Bronchial epithelial cell (primary cell): ENCODE data around the gene SOX11. TPM values are rescaled to one million over a fixed set of nuclear protein-coding genes. Genes with fewer than 3 reads are reported as not detected.

Source experiments
- DNase-seq: peaks from one replicate; pipeline ENCODE4 v3.0.0-alpha.2; 2010; ENCODE audit warnings: low read depth
- FAIRE-seq: peaks from 2 replicates; lab custom pipeline; 2011; peaks lifted over from hg19 to GRCh38; lab: Jason Lieb, UNC
- H3K27me3 ChIP-seq: 2 replicates; pipeline ENCODE4 v1.5.1; 2011; ENCODE audit warnings: low read length; ENCODE audit not compliant: control insufficient read depth, insufficient read depth
- H3K36me3 ChIP-seq: 2 replicates; pipeline ENCODE4 v1.5.1; 2011; ENCODE audit warnings: low read length; ENCODE audit not compliant: control insufficient read depth, insufficient read depth
- H3K4me3 ChIP-seq: 2 replicates; pipeline ENCODE4 v1.5.1; 2011; ENCODE audit warnings: mild to moderate bottlenecking, low read depth, low read length, control low read depth
- CTCF ChIP-seq: IDR thresholded peaks from 2 replicates; pipeline ENCODE4 v1.5.1; 2011; ENCODE audit warnings: mild to moderate bottlenecking, moderate library complexity, low read length, control low read depth, inconsistent platforms; ENCODE audit not compliant: insufficient read depth, severe bottlenecking
- total RNA-seq: library from RNA; depleted of rRNA; stranded (reverse); fragments of >200 nt; gene quantifications from 2 replicates; pipeline ENCODE4 v1.2.1, GENCODE V29; 2014

Gene SOX11
- total RNA-seq, 1 donor from 2014 or later, result not detected

GRCh38 chr2:5697562-5697961, 5.4 kb downstream of the SOX11 start:
- FAIRE-seq (no peak), DNase-seq (no peak)
- Histone ChIP-seq H3K27me3 (peaks cover 22% of the 10 kb centered on the region), H3K36me3 (no peaks in the 10 kb centered on the region), H3K4me3 (no peak overlapping the region)
- TF ChIP-seq CTCF, result no peak

- no peaks in the 10 kb centered on the region for H3K36me3 ChIP-seq
- no peak overlapping the region for H3K4me3 ChIP-seq
- FAIRE-seq (no peak), DNase-seq (no peak)
- peaks cover 19% of the 10 kb centered on the region for H3K27me3 ChIP-seq
- TF ChIP-seq CTCF, result no peak
Measured at GRCh38 chr2:5698134-5698533, 6.0 kb downstream of the SOX11 start.

GRCh38 chr2:5699963-5700362, 7.8 kb downstream of the SOX11 start:
- peaks cover 14% of the 10 kb centered on the region for H3K27me3 ChIP-seq
- H3K36me3 ChIP-seq, result no peaks in the 10 kb centered on the region
- no peak for TF ChIP-seq CTCF
- no peak overlapping the region for H3K4me3 ChIP-seq
- DNase-seq (no peak), FAIRE-seq (no peak)

GRCh38 chr2:5700551-5700950, 8.4 kb downstream of the SOX11 start:
- TF ChIP-seq CTCF, result no peak
- Histone ChIP-seq H3K36me3 (no peaks in the 10 kb centered on the region), H3K4me3 (no peak overlapping the region), H3K27me3 (peaks cover 12% of the 10 kb centered on the region)
- FAIRE-seq, result no peak
- DNase-seq, result no peak

- H3K27me3 ChIP-seq, result peaks cover 6% of the 10 kb centered on the region
- H3K36me3 ChIP-seq, result no peaks in the 10 kb centered on the region
- no peak overlapping the region for H3K4me3 ChIP-seq
- FAIRE-seq, result no peak
- no peak for TF ChIP-seq CTCF
- DNase-seq, result no peak
Measured at GRCh38 chr2:5701266-5701665, 9.1 kb downstream of the SOX11 start.

GRCh38 chr2:5703166-5703565, 11.0 kb downstream of the SOX11 start:
- no peak for FAIRE-seq
- TF ChIP-seq CTCF, result no peak

More at GRCh38 chr2:5703166-5703565, 11.0 kb downstream of the SOX11 start:
- no peak overlapping the region for H3K4me3 ChIP-seq
- H3K36me3 ChIP-seq, result no peaks in the 10 kb centered on the region
- H3K27me3 ChIP-seq, result no peaks in the 10 kb centered on the region
- no peak for DNase-seq
